Activated CD4-positive, alpha-beta T cell treated with anti-CD3 and anti-CD28 coated beads, Interleukin-2, amount 50 U/mL, for 24 hours (primary cell): ENCODE data around the gene SCYGR4.
A peak's percentile ranks its signal among the peaks of the same experiment; 100 is the strongest.

Experiments used
- DNase-seq, 2 donors: peaks; one replicate each; pipeline ENCODE4 v3.0.0-alpha.2; 2020; ENCODE audit warnings: low read depth in 1 of 2, low spot score in 1 of 2

The SCYGR4 gene

DNA sequence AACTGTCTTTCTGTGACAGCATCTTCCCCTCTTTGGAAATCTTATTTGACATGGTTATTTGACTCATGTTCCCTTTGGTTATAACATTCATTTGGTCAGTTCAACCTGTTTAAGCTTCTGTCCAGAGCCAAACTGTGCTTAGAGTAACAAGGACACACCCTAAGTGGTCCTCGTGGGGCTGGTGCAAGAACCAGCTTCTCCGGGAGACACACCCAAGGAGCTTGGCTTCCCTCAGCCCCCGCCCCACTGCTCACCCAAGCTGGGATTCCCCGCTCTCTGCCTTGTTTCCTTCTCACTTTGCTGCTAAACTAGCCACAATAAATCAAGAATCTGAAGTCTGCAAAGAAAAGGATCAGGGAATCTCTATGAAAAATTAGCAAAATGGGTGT, 4.0 kb upstream of the SCYGR4 start:
- DNase-seq: no peak

DNA sequence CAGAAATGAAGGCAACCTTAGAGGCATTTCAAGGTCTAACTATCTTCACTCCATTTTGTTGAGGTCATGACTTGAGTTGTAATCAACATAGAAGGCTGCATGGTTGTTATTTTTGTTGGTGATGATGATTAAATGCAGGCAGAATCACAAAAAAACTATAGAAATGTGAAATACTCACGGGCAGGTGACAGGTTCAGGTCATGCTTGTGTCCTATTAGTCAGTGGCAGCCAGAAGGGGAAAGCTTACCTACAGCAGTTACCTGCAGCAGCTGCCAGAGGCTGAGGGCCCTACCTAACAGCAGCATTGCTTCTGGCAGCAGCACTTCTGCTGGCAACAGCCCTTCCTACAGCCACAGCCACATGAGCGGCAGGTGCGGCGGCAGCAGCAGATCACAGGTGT, 3.1 kb upstream of the SCYGR4 start:
- DNase-seq: no peak

DNA sequence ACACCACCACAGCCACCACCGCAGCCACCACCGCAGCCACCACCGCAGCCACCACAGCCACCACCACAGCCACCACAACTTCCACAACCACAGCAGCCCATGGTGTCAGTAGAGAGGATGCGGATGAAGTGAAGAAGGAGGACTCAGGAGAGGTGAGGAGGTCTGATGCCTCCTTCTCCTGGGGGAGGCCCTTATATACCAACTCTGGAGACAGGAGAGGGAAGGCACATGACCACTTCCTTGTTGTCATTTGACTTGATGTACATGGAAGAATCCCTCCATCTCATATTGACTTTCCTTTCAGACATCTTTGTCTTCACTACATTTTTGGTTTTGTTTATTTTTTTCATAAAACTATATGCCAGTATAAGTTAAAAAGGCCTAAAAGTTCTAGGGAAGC, 2.6 kb upstream of the SCYGR4 start, which contains the start of gene SCYGR3:
Gene SCYGR3 (minus strand): TSS at position 101 of the 400 bp plus-strand sequence. CDS start 0 bp downstream, at position 101.
- DNase-seq: no peak

- DNase-seq: no peak
These were observed 2.1 kb upstream of the SCYGR4 start for GRCh38 chr2:227615181-227615580.

GRCh38 chr2:227615906-227616305, 1.4 kb upstream of the SCYGR4 start:
- DNase-seq: no peak

- no peak for DNase-seq
These were observed 667 bp upstream of the SCYGR4 start for GRCh38 chr2:227616631-227617030.

- no peak for DNase-seq
These were observed 5.9 kb downstream of the SCYGR4 start for GRCh38 chr2:227623226-227623625.

DNA sequence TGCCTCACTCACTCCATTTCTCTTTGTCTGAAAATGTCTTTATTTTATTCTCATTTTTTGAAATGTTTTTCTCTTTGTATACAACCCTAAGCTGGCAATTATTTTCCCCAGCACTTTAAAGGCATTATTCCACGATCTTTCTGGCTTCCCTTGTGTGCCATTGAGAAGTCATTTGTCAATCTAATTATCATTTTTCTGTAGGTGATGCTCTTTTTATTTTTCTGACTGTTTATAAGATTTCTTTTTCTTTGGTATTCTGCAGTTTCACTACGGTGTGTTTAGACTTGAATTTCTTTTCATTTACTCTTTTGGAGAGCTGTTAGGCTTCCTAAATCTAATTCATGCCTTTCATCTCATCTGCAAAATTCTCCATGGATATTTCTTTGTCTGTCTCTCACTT, 8.1 kb downstream of the SCYGR4 start:
- no peak for DNase-seq

DNA sequence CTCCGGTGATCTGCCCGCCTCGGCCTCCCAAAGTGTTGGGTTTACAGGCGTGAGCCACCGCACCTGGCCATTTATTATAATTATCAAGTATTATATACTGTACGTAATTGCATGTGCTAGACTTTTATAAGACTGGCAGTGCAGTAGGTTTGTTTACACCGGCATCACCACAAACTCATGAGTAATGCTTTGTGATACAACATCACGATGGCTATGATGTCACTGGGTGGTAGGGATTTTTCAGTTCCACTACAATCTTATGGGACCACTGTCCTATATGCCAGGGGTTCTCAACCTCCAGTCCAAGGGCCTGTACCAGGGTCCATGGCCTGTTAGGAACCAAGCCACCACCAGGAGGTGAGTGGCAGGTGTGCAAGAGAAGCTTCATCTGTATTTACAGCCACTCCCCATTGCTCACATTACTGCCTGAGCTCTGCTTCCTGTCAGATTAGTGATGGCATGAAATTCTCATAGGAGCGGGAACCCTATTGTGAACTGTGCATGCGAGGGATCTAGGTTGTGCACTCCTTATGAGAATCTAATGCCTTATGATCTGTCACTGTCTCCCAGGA, 9.4 kb downstream of the SCYGR4 start:
- DNase-seq: no peak

DNA sequence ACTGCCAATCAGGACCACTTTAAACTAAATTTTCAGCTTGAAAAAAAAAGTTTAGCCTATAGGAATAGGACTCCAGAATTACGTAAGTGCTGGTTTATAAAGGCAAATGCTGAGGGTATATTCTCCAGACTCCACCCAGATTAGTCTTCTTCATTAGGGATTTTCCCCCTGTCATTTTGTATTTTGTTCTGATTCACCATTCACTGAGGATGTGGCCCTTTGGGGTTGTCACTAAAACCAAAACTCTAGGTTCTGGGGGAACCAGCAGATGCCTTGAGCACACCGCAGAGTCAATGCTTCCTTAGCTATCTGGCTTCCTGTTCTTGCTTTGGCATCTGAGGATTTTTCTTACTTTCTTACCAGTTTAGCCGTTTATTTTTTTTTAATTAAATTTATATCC, 10.5 kb downstream of the SCYGR4 start:
- no peak for DNase-seq

DNA sequence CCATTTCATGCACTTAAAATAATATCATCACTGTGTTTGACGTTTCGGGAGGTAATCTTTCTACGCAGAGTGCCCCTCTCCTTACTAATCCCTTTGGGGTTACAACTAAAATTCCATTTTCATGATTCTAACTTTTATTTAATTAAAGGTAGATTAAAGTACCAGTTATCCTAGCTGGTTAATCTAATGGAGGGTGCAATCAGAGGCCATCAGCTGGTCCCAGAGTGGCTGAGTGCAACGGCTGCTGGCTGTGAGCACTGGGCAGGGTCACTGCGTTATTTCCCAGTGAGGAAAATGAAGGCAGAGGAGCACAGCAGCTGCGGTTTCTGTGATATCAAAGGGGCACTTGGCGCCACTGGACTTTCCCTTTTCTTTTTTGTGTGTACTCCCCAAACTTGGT, 12.1 kb downstream of the SCYGR4 start:
- no peak for DNase-seq

DNA sequence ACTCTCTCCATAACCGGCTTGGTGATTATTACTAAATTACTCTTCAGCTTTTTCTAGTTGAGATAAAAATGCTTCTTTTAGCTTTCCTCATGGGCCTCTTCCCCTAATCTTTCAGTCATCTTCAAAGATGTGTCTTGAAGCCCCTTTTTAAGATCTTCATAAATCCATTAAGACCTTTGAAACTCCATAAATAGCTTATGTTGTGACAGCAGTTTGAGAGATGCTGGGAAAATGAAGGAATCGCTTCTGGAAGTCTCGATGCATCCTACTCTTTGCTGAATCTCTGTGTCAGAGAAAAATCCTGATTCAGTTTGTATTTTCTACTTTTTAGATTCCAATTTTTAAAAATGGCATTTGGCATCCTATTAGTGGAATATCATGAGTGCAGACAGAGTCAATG, 13.0 kb downstream of the SCYGR4 start:
- DNase-seq: no peak

DNA sequence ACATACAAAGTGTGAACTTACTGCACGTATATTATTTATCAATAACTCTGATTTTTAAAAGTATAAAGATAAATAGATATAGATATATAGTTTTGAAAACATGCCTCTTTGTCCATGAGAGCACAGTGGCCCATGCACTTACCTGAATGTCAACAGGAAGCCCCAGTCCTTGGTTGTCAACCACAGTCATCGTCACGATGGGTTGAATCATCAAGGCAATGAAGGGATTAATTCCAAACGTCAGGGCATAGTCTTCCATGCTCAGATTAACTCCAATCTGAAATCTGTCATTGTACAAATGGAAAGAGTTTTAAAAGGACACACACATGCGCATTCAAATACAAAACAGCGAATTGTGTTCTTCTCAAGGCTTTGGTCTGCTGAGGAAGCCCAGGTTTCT, 15.5 kb downstream of the SCYGR4 start:
- no peak for DNase-seq

DNA sequence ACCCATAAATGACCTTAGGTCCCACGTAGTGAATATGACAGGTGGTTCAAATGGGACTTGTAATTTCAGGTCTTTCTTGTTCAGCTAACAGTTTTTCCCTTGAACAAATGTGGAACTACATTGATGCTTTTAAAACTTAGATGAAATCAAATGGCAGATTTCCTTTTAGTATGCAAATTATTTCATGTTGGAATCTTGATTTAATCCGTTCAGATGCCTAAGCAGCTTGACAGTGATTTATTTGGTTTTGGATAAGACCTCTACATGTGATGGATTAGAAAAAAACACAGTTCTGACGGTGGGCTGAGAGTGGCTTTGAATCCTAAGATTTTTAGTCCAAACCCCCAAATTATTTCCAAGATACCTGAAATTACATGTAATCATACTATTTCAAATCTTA, 16.9 kb downstream of the SCYGR4 start:
- DNase-seq: no peak

- DNase-seq: no peak
These were observed 25.4 kb downstream of the SCYGR4 start for GRCh38 chr2:227642656-227643055.

DNA sequence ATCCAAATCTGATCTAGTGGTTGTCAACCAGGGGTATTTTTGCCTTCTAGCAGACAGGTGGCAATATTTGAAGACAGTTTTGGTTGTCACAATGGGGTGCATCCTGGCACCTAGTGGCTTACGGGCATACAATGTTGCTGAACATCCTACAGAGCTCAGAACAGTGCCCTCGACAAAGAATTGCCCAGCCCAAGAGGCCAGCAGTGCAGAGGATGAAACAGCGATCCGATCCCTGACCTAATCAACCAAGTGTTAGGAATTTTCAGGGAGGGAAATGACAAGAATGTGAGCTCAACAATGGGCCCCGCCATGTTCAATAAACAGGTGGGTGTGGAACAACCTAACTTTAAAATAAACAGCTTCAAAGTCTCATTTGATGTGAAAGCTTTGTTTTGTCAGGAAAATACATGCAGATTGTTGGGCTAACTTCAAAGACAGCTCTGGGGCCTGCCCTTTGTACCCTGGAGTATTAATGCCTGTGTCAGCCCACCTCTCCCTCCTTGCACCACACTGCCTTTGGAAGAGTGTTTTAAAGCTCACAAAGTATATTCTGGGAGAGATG, 26.8 kb downstream of the SCYGR4 start:
- DNase-seq: no peak

GRCh38 chr2:227653419-227653818, 36.1 kb downstream of the SCYGR4 start:
- DNase-seq: no peak

- no peak for DNase-seq
These were observed 37.1 kb downstream of the SCYGR4 start for GRCh38 chr2:227654426-227654825.

DNA sequence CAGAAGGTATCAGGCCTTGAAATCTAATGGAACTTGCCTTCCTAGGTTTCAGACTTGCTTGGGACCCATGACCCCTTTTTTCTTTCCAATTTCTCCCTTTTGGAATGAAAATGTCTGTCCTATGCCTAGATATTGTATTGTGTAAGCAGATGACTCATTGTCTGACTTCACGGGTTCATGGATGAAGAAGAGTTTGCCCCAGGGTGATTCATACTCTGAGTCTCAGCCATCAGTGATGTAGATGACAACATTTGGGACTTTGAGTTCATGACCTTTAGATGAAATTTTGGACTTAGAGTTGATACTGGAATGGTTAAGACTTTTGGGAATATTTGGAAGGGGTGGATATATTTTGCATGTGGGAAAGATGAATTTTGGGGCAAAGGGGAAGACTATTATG, 38.2 kb downstream of the SCYGR4 start:
- peak in 1 of 2 donors; percentile 10 for DNase-seq

- no peak for DNase-seq
These were observed 40.0 kb downstream of the SCYGR4 start for GRCh38 chr2:227657199-227657845.

- no peak for DNase-seq
These were observed 43.8 kb downstream of the SCYGR4 start for GRCh38 chr2:227661025-227661649.

GRCh38 chr2:227661827-227662226, 44.5 kb downstream of the SCYGR4 start:
- no peak for DNase-seq
